Mesenchymal stem cell (in vitro differentiated cells and primary cell): ENCODE results near the gene PRKRA.

Source experiments
- DNase-seq: peaks from one replicate; pipeline ENCODE4 v3.0.0-alpha.2; 2013
- H2AFZ ChIP-seq: one replicate; pipeline ENCODE4 v1.6.1; 2013; ENCODE audit warnings: low read depth, mild to moderate bottlenecking, control low read depth, inconsistent platforms, low read length, moderate library complexity
- H2AK5ac ChIP-seq: 2 replicates; pipeline ENCODE4 v1.6.1; 2013; ENCODE audit warnings: low read length, moderate library complexity, mild to moderate bottlenecking, inconsistent platforms; ENCODE audit not compliant: severe bottlenecking
- H2BK120ac ChIP-seq: one replicate; pipeline ENCODE4 v1.6.1; 2013; ENCODE audit warnings: low read depth, mild to moderate bottlenecking, inconsistent platforms, low read length, moderate library complexity
- H2BK12ac ChIP-seq, 2 experiments: one replicate each; pipeline ENCODE4 v1.6.1; 2013; ENCODE audit warnings: inconsistent platforms in 2 of 2, low read length in 2 of 2, mild to moderate bottlenecking in 2 of 2, moderate library complexity in 2 of 2, control low read depth in 1 of 2
- H2BK15ac ChIP-seq: one replicate; pipeline ENCODE4 v1.6.1; 2013; ENCODE audit warnings: mild to moderate bottlenecking, low read depth, inconsistent platforms; ENCODE audit not compliant: poor library complexity, severe bottlenecking
- H2BK5ac ChIP-seq: 2 replicates; pipeline ENCODE4 v1.6.1; 2013; ENCODE audit warnings: low read depth, mild to moderate bottlenecking, low read length, control low read depth, inconsistent platforms; ENCODE audit not compliant: poor library complexity, severe bottlenecking
- H3K14ac ChIP-seq, 2 experiments: one replicate each; pipeline ENCODE4 v1.6.1; 2013; ENCODE audit warnings: inconsistent platforms in 2 of 2, low read length in 2 of 2, control low read depth in 1 of 2, mild to moderate bottlenecking in 1 of 2, moderate library complexity in 1 of 2
- H3K18ac ChIP-seq, 2 experiments: one replicate each; pipeline ENCODE4 v1.6.1; 2013; ENCODE audit warnings: inconsistent platforms in 2 of 2, low read length in 2 of 2, control low read depth in 1 of 2, low read depth in 1 of 2, mild to moderate bottlenecking in 1 of 2
- H3K23ac ChIP-seq, 2 experiments: one replicate each; pipeline ENCODE4 v1.6.1; 2013; ENCODE audit warnings: inconsistent platforms in 2 of 2, low read length in 2 of 2, mild to moderate bottlenecking in 2 of 2, moderate library complexity in 2 of 2, control low read depth in 1 of 2
- H3K27ac ChIP-seq: 2 replicates; pipeline ENCODE4 v1.5.1; 2013; ENCODE audit warnings: mild to moderate bottlenecking, moderate library complexity, low read length, control low read depth, inconsistent platforms; ENCODE audit not compliant: poor library complexity, severe bottlenecking
- H3K27me3 ChIP-seq, 2 experiments: 2 replicates each; pipeline versions ENCODE4 v1.6.1 to v1.7.0; 2013; ENCODE audit warnings: low read length in 2 of 2, mild to moderate bottlenecking in 2 of 2, moderate library complexity in 2 of 2, control low read depth in 1 of 2, inconsistent platforms in 1 of 2; ENCODE audit not compliant: control insufficient read depth in 1 of 2, insufficient read depth in 1 of 2
- H3K36me3 ChIP-seq, 2 experiments: 2 replicates each; pipeline versions ENCODE4 v1.6.1 to v1.7.0; 2013; ENCODE audit warnings: low read length in 2 of 2, control low read depth in 1 of 2, inconsistent platforms in 1 of 2, low read depth in 1 of 2, mild to moderate bottlenecking in 1 of 2; ENCODE audit not compliant: insufficient read depth in 2 of 2, control insufficient read depth in 1 of 2
- H3K4ac ChIP-seq, 2 experiments: one replicate each; pipeline ENCODE4 v1.6.1; 2013; ENCODE audit warnings: inconsistent platforms in 2 of 2, low read length in 2 of 2, mild to moderate bottlenecking in 2 of 2, moderate library complexity in 2 of 2, control low read depth in 1 of 2, low read depth in 1 of 2
- H3K4me1 ChIP-seq: 2 replicates; pipeline ENCODE4 v1.6.1; 2013; ENCODE audit warnings: low read depth, low read length, control low read depth; ENCODE audit not compliant: control insufficient read depth, insufficient read depth
- H3K4me2 ChIP-seq: 2 replicates; pipeline ENCODE4 v1.6.1; 2013; ENCODE audit warnings: low read length, mild to moderate bottlenecking, inconsistent platforms; ENCODE audit not compliant: poor library complexity, severe bottlenecking
- H3K4me3 ChIP-seq, 2 experiments: 2 replicates each; pipeline versions ENCODE4 v1.5.1 to v1.7.0; 2013; ENCODE audit warnings: low read length in 2 of 2, mild to moderate bottlenecking in 2 of 2, control low read depth in 1 of 2, low read depth in 1 of 2; ENCODE audit not compliant: insufficient read depth in 1 of 2
- H3K79me1 ChIP-seq: replicated peaks from 2 replicates; pipeline ENCODE4 v1.6.1; 2013; ENCODE audit warnings: mild to moderate bottlenecking, control low read depth, low read length, inconsistent platforms; ENCODE audit not compliant: poor library complexity, severe bottlenecking
- H3K9ac ChIP-seq: 2 replicates; pipeline ENCODE4 v1.7.0; 2013; ENCODE audit warnings: mild to moderate bottlenecking, low read length, moderate library complexity
- H3K9me3 ChIP-seq: 2 replicates; pipeline ENCODE4 v1.7.0; 2013; ENCODE audit warnings: mild to moderate bottlenecking, low read length; ENCODE audit not compliant: control insufficient read depth
- H4K8ac ChIP-seq: one replicate; pipeline ENCODE4 v1.6.1; 2013; ENCODE audit warnings: inconsistent platforms, mild to moderate bottlenecking, low read length, moderate library complexity
- H4K91ac ChIP-seq: one replicate; pipeline ENCODE4 v1.6.1; 2013; ENCODE audit warnings: mild to moderate bottlenecking, low read length, inconsistent platforms
- WGBS: methylation state at CpG from one replicate; pipeline ENCODE4 v1.1.7; 2013; ENCODE audit warnings: mixed read lengths; 5-methylcytosine and 5-hydroxymethylcytosine counted together

The PRKRA gene

GRCh38 chr2:178441426-178441825 is 9.5 kb downstream of the PRKRA start:
- no CpG with 5 or more reads among the region's 2 CpGs for WGBS
- H3K4me2 ChIP-seq: no peak overlapping the region
- no peak overlapping the region for H3K23ac ChIP-seq
- no peak overlapping the region for H3K9ac ChIP-seq
- H2AFZ ChIP-seq: no peak overlapping the region
- peaks cover 17% of the 10 kb centered on the region for H3K79me1 ChIP-seq
- no peak overlapping the region for H2BK15ac ChIP-seq
- no peak overlapping the region for H2BK12ac ChIP-seq
- H3K36me3 ChIP-seq: peaks cover 11 to 96% of the 10 kb centered on the region in 2 experiments
- H3K27ac ChIP-seq: no peak overlapping the region
- no peaks in the 10 kb centered on the region for H3K4me1 ChIP-seq
- no peak overlapping the region for H3K4ac ChIP-seq
- no peak overlapping the region for H2AK5ac ChIP-seq
- no peak overlapping the region for H3K14ac ChIP-seq
- H3K4me3 ChIP-seq: no peak overlapping the region
- no peaks in the 10 kb centered on the region for H3K9me3 ChIP-seq
- no peak overlapping the region for H4K8ac ChIP-seq
- H2BK120ac ChIP-seq: no peak overlapping the region
- no peaks in the 10 kb centered on the region for H3K27me3 ChIP-seq
- no peak for DNase-seq
- H4K91ac ChIP-seq: no peak overlapping the region
- H2BK5ac ChIP-seq: no peak overlapping the region
- no peak overlapping the region for H3K18ac ChIP-seq

DNA sequence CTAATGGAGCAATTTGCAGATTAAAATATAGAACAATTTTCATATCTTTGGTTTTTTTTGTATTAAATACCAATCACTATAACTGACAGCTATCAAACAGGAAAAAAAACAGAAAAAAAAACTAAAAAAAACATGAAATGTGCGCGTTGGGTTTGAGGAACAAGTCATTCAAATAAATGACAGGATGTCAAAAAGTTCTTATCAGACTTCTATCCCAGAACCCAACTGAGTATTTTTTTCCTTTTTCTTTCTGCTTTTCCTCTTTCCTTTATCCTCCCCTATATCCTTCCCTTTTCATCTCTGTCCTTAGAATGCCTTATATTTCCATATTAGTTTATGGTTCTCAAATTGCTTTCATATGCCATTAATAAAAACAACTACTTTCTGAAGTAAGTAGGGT is 14.3 kb downstream of the PRKRA start:
- Histone ChIP-seq H3K23ac (no peak overlapping the region), H3K18ac (no peak overlapping the region)
- WGBS: 100% methylated on average over 2 of the region's 2 CpGs

GRCh38 chr2:178429336-178429735 is 21.6 kb downstream of the PRKRA start:
- Histone ChIP-seq H3K4ac (no peak overlapping the region), H4K91ac (no peak overlapping the region), H3K9me3 (no peaks in the 10 kb centered on the region), H3K27ac (no peak overlapping the region), H4K8ac (no peak overlapping the region), H3K9ac (no peak overlapping the region), H3K4me1 (no peaks in the 10 kb centered on the region), H2BK120ac (no peak overlapping the region), H3K27me3 (no peaks in the 10 kb centered on the region), H3K4me2 (no peak overlapping the region), H3K79me1 (peaks cover 19% of the 10 kb centered on the region), H2BK5ac (no peak overlapping the region), H3K23ac (no peak overlapping the region), H2BK15ac (no peak overlapping the region), H3K14ac (no peak overlapping the region), H3K4me3 (no peak overlapping the region), H2AFZ (no peak overlapping the region), H2BK12ac (no peak overlapping the region), H2AK5ac (no peak overlapping the region), H3K36me3 (peaks cover 19 to 69% of the 10 kb centered on the region in 2 experiments), H3K18ac (no peak overlapping the region)
- no peak for DNase-seq

More for the DNA sequence above, 14.3 kb downstream of the PRKRA start:
- H3K4ac ChIP-seq: no peak overlapping the region
- no peaks in the 10 kb centered on the region for H3K4me1 ChIP-seq
- H2BK15ac ChIP-seq: no peak overlapping the region
- H3K27me3 ChIP-seq: no peaks in the 10 kb centered on the region
- H2BK120ac ChIP-seq: no peak overlapping the region
- H2AK5ac ChIP-seq: no peak overlapping the region
- H3K4me3 ChIP-seq: no peak overlapping the region
- H3K14ac ChIP-seq: no peak overlapping the region
- no peak overlapping the region for H4K8ac ChIP-seq
- H3K9me3 ChIP-seq: no peaks in the 10 kb centered on the region
- H2AFZ ChIP-seq: no peak overlapping the region
- no peak overlapping the region for H3K4me2 ChIP-seq
- H3K9ac ChIP-seq: no peak overlapping the region
- H2BK5ac ChIP-seq: no peak overlapping the region
- peaks cover 13 to 98% of the 10 kb centered on the region in 2 experiments for H3K36me3 ChIP-seq
- H2BK12ac ChIP-seq: no peak overlapping the region
- no peak overlapping the region for H3K27ac ChIP-seq
- peaks cover 14% of the 10 kb centered on the region for H3K79me1 ChIP-seq
- H4K91ac ChIP-seq: no peak overlapping the region
- no peak for DNase-seq

DNA sequence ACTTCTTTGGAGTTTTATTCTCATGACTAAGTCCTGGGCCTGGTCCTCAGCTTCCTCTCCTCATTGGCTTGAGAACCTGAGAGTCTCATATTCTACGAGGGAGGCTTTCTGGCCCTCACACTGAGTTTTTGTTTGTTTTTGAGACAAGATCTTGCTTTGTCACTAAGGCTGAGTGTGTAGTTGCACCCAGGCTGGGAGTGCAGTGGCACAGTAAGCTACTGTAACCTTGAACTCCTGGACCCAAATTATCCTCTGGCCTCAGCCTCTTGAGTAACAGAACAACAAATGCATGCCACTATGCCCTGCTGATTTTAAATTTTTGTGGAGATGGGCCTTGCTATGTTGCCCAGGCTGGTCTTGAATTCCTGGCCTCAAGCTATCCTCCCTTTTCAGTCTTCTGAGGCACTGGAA is 22.6 kb downstream of the PRKRA start:
- H3K9ac ChIP-seq: no peak overlapping the region
- WGBS: 63% methylated on average over 1 of the region's 1 CpG
- H3K4me3 ChIP-seq: no peak overlapping the region
- H3K79me1 ChIP-seq: peaks cover 19% of the 10 kb centered on the region
- no peak overlapping the region for H2BK15ac ChIP-seq
- H2BK120ac ChIP-seq: no peak overlapping the region
- H3K4me2 ChIP-seq: no peak overlapping the region
- no peaks in the 10 kb centered on the region for H3K9me3 ChIP-seq
- no peak overlapping the region for H3K18ac ChIP-seq
- H3K27me3 ChIP-seq: no peaks in the 10 kb centered on the region
- no peak overlapping the region for H3K23ac ChIP-seq
- no peak overlapping the region for H2AK5ac ChIP-seq
- H3K4me1 ChIP-seq: no peaks in the 10 kb centered on the region
- no peak overlapping the region for H4K91ac ChIP-seq
- H3K27ac ChIP-seq: no peak overlapping the region
- H3K4ac ChIP-seq: no peak overlapping the region
- no peak overlapping the region for H2BK12ac ChIP-seq
- H2AFZ ChIP-seq: no peak overlapping the region
- no peak overlapping the region for H4K8ac ChIP-seq
- H2BK5ac ChIP-seq: no peak overlapping the region
- no peak overlapping the region for H3K14ac ChIP-seq
- peaks cover 14 to 61% of the 10 kb centered on the region in 2 experiments for H3K36me3 ChIP-seq
- DNase-seq: no peak
